Uterus (tissue), 2 donors: ENCODE measurements around the gene TNRC18.

Source experiments
- CTCF ChIP-seq, 4 experiments: fragments of 200-600 bp in 2 of 4; fragments of 450-650 bp in 2 of 4; sonication (generic) in 2 of 4; IDR thresholded peaks; one replicate each; pipeline ENCODE4 v1.5.1; 2016 to 2019; ENCODE audit warnings: antibody characterized with exemption in 4 of 4, mild to moderate bottlenecking in 2 of 4, moderate library complexity in 1 of 4
- POLR2A ChIP-seq, 2 donors: fragments of 450-650 bp; IDR thresholded peaks; one replicate each; pipeline ENCODE4 v1.6.1; 2016; ENCODE audit warnings: antibody characterized with exemption in 2 of 2, mild to moderate bottlenecking in 1 of 2, moderate library complexity in 1 of 2

- TF ChIP-seq CTCF (IDR thresholded peaks at IDR 0.05) (no peak), POLR2A (IDR thresholded peaks at IDR 0.05) (no peak)
Observed at GRCh38 chr7:5458921-5459480, 35.4 kb upstream of the TNRC18 start.
